Vein endothelial cell (primary cell): ENCODE data around the gene PODN. TPM values are rescaled to one million over a fixed set of nuclear protein-coding genes. Genes with fewer than 3 reads are reported as not detected.

Source experiments
- small RNA-seq: library from RNA; depleted of rRNA; stranded (forward); fragments of <200 nt; gene quantifications from one replicate; pipeline ENCODE3, GENCODE V24; 2012
- total RNA-seq: library from RNA; depleted of rRNA; stranded (reverse); fragments of >200 nt; gene quantifications from 2 replicates; pipeline ENCODE4 v1.2.3, GENCODE V29; 2012

The PODN gene
- under 0.01 and 0.19 TPM in 2 replicates for total RNA-seq

GRCh38 chr1:53061859-53062707 is at the start of gene PODN:
Gene PODN, plus strand, starts transcription at chr1:53062213. Its CDS starts 7,643 bp downstream, at chr1:53069856.

Small RNAs within 50 kb of the gene (small RNA-seq; reads per million reads assigned to genes)
- not detected for gene HIGD1AP11

Other genes with a start within 250 kb of the PODN start
- gene ZYG11A, start 219.5 kb upstream of the PODN start, total RNA-seq = 1.4 and 2.3 TPM in 2 replicates
- 14.6 and 33.6 TPM in 2 replicates for gene ECHDC2, start 140.5 kb upstream of the PODN start, total RNA-seq
- gene SCP2, start 134.9 kb upstream of the PODN start, total RNA-seq = 106 and 131 TPM in 2 replicates
- gene SLC1A7, start 80.4 kb downstream of the PODN start, total RNA-seq = not detected in 2 replicates
- gene CPT2, start 134.6 kb downstream of the PODN start, total RNA-seq = 14.2 and 16.3 TPM in 2 replicates
- gene CZIB, start 158.4 kb downstream of the PODN start, total RNA-seq = 41.5 and 42.8 TPM in 2 replicates
- gene MAGOH, start 176.3 kb downstream of the PODN start, total RNA-seq = 31.0 and 40.3 TPM in 2 replicates